GM12872 (cell line): ENCODE measurements around the gene PCDHGB6.

Experiments used
- CTCF ChIP-seq: IDR thresholded peaks from 3 replicates; pipeline ENCODE4 v1.5.1; 2011; ENCODE audit warnings: low read depth, mild to moderate bottlenecking, low read length, moderate library complexity; ENCODE audit not compliant: insufficient read depth

The PCDHGB6 gene

GRCh38 chr5:141397756-141398551 is 9.9 kb upstream of the PCDHGB6 start, which contains the start of gene PCDHGB5:
Gene PCDHGB5 (plus strand): TSS chr5:141397947. CDS start chr5:141398128, 181 bp downstream.
- peak; percentile 36; the same call in 1 of the 3 replicates for TF ChIP-seq CTCF

- no peak for TF ChIP-seq CTCF
Observed at GRCh38 chr5:141398608-141399007, 9.2 kb upstream of the PCDHGB6 start.

GRCh38 chr5:141399555-141400258 is 8.1 kb upstream of the PCDHGB6 start:
- no peak for TF ChIP-seq CTCF

GRCh38 chr5:141402553-141403243 is 5.1 kb upstream of the PCDHGB6 start, which contains the start of gene PCDHGA9:
Gene PCDHGA9 (plus strand): TSS chr5:141402778. CDS start chr5:141402953, 175 bp downstream.
- TF ChIP-seq CTCF = peak; percentile 52

GRCh38 chr5:141403387-141403786 is 4.4 kb upstream of the PCDHGB6 start:
- TF ChIP-seq CTCF = no peak

GRCh38 chr5:141409598-141410306 is 1.9 kb downstream of the PCDHGB6 start:
- TF ChIP-seq CTCF = no peak
